HG02642 (cell line): ENCODE data around the gene NGDN.
A peak's percentile ranks its signal among the peaks of the same experiment; 100 is the strongest.

Source experiments
- ATAC-seq: cut with Tn5 transposase; IDR thresholded peaks from one replicate; pipeline ENCODE4 v1.9.1; 2021; ENCODE audit warnings: mild to moderate bottlenecking; ENCODE audit not compliant: unreplicated experiment, poor library complexity

NGDN gene

DNA sequence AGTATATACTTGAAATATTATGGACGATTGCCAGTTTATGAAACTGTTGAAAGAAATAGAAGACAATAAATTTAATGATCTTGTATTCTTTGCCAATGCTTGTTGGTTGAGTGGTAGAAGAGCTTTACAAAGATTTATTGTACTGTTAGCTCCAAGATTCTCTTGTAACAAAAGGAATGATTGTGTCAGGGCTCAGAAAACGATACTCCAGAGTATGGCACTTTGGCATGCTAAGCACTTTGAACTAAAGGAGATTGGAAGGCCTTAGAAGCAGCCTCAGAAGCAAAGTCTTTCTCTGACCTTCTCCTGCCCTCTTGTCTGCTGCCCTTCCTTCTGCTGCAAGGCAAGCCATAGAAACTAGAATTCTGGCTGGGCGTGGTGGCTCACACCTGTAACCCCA, 4.2 kb upstream of the NGDN start:
- ATAC-seq: no peak

DNA sequence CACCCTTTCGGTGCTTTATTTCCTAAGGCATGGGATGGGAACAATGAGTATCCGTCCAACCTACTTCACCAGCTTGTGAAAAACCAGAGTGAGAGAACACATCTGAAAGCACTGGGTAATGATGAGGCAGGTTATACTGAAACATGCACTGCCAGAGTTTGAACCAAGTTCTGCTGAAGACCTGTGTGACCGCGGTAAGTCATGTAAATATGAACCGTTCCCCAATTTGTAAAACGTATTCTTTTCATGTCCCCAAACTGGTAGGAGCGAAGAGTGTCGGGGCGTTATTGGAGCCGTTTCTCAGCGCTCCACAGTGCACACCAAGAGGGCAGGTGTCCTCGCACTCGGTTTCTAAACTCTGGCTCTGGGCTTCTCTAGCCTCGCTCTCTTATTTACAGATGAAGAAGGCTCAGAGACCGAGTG, 788 bp upstream of the NGDN start:
- ATAC-seq: peak; percentile 1

DNA sequence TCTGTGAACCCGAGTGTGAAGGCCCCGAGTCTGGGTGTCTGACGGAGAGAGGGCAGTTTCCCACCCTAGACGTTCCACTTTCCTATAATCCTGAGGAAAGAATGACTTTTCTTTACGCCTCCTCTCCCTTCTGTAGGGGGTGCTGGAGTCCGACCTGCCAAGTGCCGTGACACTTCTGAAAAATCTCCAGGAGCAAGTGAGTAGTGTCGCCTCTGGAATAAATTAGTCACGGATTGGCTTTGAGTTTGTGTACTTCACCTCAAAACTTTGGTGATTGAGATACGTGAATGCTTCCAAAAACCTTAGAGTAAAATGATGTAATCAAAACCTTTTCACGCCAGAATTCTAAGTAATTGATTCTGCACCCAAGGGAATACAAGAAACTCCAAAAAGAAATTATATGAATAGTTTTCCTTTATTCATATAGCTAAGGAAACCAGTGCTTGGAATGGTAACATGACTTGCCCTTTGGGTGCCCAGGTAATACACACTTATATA, 452 bp downstream of the NGDN start:
- ATAC-seq: peak; percentile 16

DNA sequence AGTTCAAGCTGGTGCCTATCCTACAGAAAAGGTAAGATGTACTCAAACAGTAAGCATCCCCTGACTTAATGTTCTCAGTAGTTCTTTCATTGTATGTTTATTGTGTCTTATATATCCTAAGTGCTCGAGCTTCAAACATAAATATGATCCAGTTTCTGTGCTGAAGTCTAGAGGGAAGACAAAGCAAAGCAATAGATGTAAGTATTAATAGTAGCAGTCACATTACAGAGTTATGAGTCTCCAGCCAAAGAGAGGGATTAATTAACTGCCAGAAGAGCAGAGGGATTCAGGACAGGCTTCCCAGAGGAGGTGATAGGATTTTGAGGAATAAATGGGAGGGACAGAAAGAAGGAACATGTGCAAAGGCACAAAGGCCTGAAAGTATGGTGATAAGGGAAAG, 1.4 kb downstream of the NGDN start:
- no peak for ATAC-seq

DNA sequence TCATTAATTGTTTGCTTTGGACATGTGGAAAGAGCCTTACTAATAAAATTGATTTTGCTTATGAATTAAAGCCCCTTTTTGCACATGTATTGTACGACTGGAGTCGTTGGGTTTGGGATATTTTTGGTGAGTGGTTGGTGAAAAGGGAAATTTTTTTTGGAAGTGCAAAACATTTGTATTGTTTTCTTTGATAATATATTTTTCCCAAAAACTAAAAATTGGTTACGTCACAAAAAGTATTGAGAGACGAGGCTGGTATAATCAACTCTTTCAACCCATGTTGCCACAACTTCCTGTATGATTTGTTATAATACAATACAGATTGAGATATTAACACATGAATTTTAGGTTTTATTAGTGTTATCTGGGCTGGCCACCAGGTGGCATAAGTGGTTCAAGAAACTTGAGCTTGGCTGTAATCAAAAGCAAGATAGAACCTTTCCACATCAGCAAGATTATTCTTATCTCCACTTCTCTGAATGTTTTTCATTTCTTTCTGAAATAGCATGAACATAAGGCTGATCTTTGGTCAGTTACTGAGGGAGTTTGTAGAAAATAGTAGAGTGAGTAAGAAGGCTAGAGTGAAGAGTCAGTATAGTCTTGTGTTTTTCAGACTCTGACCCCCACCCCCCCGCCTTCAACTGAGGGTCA, 8.7 kb downstream of the NGDN start:
- no peak for ATAC-seq

DNA sequence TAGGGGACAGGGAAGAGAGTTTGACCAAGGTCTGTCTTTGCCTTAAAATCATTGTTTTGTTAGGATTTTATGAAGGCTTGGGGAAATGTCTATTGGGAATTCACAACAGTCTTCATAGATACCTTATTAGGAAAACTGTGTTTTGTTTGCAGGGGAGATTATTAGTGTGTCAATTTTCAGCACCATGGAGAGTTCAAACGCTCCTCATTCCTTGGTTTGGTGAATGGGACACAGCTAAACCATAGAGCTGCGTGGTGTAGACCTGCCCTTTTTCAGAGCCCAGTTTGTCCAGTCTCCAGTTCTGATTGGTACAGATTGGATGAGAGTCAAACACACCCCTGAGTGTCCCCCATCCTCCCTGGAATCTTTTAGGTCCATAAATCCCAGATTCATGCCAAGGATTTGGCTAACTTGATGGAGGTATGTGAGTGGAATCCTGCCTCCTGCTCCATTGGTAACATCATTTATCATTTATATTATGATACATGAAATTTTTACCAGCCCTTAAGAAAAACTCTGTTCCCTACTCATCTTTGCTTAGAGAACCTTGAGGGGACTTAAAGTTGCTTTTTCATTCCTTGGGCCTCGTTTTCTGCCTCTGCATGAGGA, 12.0 kb downstream of the NGDN start:
- ATAC-seq: no peak

DNA sequence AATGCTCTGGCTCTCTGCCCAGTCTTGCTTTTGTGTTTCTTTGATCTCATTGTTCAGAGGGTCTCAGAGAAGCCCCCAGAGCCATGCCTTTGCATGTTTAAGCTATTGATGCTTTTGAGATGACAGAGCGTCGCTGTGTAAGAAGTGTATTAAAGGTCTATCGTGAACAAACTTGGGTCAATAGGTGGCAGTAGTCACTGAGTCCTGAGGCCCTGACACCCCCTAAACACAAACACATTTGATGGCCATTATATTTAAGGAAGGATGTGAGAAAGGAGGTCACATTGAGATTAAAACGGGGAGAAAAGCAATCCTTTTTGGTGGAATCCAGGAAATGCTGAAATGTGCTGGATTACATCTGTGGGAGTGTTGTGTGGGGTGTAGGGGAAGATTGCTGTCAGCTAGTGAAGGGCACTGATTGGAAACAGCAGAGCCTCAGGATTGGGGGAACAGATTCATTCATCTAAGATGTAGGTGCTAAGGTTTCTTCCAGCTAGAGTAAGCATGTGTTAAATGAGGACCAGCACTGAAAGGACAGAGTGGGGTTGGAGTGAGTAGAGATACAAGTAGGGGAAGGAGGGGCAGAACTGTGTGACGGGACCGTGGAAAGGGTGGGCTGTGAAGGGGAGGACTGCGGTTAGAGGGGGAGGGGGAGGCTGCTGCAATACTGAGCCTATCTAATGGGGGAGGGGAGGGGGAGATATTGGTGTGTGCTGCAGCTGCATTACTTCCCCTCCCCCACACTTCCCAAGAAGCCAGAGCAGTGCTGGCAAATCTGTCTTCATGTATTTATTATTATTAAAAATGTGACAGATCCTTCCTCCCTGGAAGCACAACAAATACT, 12.7 kb downstream of the NGDN start:
- ATAC-seq: no peak

DNA sequence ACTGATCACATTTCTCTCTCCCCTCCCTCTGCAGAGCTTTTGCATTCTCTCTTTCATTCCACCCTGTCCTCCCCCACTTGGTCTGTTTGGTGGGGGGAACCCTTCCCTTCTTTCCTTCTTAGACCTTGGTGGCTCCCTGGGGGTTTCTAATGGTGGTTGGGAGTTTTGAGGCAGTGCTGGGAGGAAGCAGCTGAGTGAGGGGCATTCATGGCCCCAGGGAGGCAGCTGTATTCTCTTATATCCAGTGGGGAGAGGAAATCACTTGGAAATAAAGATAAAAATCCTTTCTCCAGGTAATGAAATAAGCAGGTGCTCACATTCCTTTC, 13.3 kb downstream of the NGDN start:
- ATAC-seq: no peak

DNA sequence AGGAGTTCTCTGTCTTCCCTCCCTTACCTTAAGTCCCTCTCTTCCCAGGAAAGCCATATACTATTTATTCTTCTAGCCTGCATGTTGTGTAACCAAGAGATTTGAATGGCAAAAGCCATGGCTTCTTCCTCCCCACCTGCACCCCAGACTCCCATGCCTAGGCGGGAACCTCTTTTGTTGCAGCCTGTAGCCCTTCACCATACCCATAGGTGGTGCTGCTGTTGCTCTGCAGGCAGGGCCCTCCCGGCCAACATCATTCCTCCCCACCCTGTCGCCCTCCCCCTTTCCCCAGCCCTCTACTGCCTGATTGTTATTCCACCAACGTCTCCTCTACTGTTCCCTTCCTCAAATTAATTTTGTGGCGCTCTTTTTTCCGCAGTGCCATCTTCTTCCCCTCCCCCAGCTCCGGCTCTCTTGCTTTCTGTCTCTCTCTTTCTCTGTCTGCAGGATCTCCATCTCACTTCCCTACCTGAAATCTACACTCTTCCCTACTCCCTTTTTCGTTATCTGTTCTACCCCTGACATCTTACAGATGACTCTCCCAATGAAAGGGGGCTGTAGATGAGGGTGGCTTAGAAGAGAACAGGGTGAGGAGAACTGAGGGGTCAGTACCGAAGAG, 13.8 kb downstream of the NGDN start:
- no peak for ATAC-seq

DNA sequence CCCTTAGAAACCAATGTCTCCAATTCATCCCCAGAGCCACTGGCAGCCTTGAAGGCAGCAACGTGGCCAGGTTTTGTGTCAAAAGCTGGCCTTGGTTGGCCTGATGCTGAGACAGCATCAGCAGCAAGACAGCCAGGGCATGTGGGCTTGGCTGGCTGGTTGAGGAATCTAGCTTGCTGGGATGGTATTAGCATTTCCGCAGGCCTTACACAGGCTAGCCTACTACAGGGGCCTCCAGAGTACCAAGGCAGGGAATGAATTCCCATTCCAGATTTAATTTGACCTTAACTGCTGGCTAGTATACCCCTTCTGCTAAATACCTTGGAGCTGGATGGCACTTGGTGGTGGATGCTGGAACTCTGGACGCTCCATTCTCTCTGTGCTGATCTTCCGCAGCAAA, 15.8 kb downstream of the NGDN start:
- ATAC-seq: no peak

DNA sequence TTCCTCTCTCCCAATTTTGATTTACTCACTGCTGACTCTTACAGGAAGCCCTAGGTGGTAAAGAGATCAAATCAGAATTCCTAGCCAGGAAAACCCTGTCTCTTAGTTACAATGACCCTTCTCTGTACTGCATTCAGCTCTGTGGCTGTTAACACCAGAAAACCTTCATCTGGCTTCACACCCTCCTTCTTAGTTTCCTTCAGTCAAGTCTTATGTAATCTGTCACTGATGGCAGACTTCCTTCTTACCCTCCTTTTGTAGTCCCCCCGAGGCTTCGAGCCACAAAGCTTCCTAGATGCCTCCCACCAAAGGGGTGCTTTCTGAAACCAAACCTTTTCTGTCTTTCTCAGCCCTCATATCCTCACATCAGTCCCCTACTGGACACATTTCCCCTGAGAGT, 16.5 kb downstream of the NGDN start:
- ATAC-seq: no peak

DNA sequence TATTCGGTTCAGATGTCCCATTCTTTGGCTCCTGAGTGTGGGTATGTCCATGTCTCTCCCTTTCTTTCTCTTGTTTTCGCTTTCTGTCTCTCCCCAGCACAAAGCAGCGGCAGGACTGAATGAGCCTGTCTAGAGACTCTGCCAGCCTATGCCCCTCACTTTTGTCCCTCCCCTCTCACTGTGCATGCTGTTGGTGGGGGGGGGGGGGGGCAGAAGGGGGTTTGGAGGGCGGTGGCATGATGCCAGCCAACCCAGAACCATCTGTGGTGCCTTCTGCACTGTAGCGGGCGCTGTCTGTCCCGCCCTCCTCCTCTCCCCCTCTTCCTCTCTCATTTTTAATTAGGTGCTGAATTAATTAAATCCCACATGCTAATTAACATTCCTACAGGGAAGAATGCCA, 17.7 kb downstream of the NGDN start:
- ATAC-seq: no peak

DNA sequence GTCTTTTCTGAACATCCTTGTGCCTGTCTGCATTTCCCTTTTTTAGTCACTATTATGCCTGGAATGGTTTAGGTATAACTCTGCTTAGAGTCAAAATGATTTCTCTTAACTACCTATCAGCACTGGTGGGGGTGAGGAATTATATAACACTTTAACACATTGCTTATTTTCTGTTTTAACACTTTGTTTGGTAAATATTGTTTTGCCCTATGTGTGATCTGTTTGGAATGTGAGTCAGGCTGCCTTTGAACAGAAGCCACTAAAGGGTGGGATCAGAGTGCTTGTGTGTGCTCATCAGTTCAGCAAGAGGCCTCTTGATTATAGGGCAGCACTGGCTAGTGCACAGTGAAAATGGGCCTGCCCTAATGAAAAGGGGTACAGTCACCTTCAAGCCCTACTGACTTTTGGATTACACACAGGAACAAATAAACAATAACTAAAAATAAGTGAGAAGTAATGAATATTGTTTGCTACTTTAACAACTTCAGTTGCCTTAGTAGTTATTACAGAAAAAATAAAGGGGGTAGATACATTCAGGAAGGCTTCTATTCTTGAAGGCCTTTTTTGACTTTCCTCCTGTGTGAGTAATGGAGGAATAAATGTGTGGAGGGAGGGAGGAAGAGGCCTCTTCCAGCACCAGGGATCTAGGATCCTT, 23.2 kb downstream of the NGDN start:
- no peak for ATAC-seq

DNA sequence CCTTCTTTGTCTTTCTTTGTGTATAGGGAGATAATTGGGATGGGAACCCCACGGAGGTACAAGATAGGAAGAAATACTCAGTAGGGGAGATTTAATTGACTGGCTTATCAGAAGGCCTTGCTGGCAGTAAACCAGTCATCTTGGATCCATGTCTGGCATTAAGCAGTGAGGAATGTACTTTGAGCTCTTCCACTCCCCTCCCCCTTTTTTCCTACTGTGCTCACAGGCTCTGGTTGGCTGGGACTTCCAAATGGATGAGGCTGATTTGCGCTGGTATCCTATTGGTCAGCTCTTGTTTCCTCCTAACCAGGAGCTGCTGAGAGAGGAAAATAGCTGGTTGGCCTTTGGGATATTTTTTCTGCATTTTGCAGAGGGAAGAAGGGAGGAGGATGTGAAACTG, 24.7 kb downstream of the NGDN start:
- ATAC-seq: no peak

DNA sequence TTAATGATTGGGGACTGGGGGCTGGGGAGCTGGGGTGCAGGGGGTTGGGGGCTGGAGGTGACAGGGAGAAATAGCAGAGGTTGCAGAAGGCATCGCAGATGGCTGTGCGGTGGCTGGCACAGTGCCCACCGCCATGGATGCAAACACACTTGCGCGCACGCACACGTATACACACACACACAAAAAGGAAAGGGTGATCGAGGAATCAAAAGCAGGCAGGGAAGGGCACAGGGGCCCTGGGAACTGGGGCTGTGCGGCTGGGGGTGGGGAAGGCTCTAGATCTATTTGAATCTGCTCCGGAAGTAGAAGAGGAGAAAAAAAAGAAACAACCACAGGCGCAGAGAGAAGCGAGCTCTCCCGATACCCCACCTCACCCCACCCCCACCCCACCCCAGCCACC, 42.7 kb downstream of the NGDN start:
- ATAC-seq: no peak

DNA sequence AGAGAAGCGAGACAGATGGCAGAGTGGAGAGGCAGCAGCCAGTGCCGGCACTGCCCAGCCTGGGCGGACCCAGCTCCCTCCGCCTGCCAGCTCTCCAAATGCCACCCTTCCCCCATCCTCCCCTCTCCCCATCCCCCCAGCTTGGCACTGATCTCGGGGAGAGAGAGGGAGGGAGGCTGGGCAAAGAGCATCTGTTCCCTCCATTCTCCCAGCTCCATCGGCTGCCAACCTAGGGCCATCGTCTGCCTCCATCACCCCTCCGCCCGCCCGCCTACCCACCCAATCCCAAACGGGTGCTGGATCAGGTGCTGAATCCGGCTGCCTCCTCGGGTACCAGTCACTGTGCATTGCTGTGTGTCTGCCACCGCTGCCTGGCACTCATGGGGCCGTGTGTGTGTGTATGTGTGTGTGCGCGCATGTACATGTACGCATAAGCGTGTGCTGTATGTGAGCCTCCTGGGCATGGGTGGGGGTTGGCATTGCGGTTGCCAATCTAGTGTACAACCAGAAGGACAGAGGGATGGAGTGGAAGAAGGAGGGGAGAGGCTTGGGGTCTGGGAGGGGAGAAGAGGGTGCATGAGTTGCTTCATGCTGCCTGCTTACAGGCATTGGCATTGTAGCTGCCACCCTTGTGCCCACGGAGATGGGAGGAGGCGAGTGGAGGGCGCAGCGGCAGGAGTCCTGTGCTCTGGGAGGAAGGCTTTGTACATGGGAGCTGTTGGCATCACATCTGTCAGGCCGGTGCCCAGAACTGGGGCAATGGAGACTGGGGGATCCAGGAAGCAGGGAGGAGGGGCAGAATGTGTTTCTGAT, 43.7 kb downstream of the NGDN start:
- ATAC-seq: no peak

DNA sequence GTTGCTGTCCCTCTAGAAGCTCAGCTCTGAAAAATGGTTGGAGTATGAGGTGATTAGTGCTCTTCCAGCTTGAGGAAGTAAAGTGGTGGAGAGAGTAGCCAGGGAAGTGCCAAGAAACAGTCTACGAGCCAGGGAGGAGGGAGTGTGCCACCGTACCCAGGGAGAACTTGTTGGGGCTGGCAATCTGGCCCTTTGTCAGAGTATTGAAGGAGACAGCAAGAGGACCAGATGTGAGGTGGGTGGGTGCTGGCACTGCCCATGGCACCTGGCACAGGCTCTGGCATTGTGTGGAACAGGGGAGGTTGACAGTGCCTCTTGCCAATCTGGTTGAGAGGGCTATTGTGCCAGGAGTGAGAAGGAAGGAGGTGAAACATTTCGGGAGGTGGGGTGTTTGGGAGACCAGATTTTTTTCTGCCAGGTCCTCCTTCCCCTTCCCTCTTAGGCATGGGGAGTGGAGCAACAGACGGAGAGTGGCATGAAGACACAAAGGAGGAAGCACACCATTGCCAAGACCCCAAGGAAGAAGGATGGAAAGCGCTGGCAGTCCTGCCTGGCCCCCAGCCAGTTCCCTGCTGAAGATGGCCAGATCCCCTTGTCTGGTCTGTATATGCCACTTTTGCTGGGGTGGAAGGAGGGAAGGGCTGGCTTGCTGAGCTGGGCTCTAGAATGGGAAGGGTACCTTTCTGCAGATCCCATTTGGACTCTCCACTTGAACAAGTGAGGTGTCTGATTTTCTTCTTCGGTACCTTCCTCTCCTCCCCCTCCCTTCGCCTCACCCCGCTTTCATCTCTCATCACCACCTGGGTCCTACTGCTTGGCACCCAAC, 44.5 kb downstream of the NGDN start:
- no peak for ATAC-seq

DNA sequence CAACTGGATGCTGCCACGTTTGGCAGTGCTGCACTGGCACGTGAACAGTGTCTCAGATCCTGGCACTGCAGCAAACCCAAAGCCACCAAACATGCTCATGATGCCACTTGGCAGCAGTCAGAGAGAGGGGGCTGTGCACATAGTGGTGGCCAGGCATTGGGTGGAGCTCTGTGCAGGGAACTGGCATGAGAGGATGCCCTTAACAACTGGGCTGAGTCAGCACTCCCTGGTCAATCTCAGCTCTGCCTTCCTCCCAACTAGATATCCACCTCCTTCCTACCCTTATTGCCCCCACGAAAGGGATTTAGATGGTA, 45.1 kb downstream of the NGDN start:
- ATAC-seq: no peak

DNA sequence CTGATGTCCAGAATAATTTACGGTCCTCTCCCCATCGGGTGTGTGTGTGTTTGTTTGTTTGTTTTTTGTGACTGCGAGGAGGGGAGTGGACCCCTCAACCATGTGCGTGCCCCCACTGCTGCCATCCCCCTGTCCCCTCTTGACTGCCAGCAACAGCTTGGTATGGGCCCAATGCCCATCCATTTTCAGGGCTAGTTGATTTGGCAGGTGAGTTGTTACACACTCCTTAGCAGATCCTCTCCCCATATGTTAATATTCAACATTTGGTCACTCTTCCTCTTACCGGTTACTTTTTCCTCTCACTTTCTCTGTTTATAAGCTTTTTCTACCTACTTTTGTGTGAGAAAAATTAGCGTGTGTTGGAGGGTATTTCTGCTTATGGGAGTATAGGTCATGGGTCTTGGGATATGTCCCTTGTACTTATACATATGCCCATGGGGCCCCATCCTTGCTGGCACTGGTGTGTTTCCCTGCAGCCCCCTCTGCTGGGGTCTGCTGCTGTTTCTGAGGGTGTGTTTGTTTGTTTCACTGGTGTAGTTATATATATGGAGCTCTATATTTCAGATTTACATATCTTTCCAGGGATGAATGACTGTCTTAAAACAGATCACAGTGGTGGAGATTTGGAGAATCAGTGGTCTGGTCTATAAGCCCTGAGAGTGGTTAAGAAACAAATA, 48.3 kb downstream of the NGDN start:
- ATAC-seq: no peak
